Transverse colon (tissue), 4 donors: Measurements from ENCODE around the gene RAE1. TPM values are rescaled to one million over a fixed set of nuclear protein-coding genes. Genes with fewer than 3 reads are reported as not detected.

Source experiments
- DNase-seq: peaks from one replicate; pipeline ENCODE4 v3.0.0-alpha.2; 2019
- H3K27ac ChIP-seq, 4 donors: fragments of 200-600 bp; sonication (generic); 2 replicates each; pipeline ENCODE4 v1.5.1; 2016 to 2018; ENCODE audit warnings: inconsistent platforms in 4 of 4
- H3K27me3 ChIP-seq: fragments of 200-600 bp; sonication (generic); 2 replicates; pipeline ENCODE4 v1.5.1; 2017; ENCODE audit warnings: inconsistent platforms
- H3K36me3 ChIP-seq, 4 donors: fragments of 200-600 bp; sonication (generic); 2 replicates each; pipeline ENCODE4 v1.5.1; 2017 to 2019; ENCODE audit warnings: inconsistent platforms in 4 of 4
- H3K4me1 ChIP-seq, 4 donors: fragments of 200-600 bp; sonication (generic); 2 replicates each; pipeline ENCODE4 v1.5.1; 2017 to 2020; ENCODE audit warnings: inconsistent platforms in 4 of 4
- H3K4me3 ChIP-seq, 4 donors: fragments of 200-600 bp; sonication (generic); 1 replicate in 1 of 4; 2 replicates in 3 of 4; pipeline versions ENCODE4 v1.5.1 to v1.6.1; 2017 to 2019; ENCODE audit warnings: inconsistent platforms in 4 of 4
- H3K9me3 ChIP-seq, 2 donors: fragments of 200-600 bp; sonication (generic); 2 replicates each; pipeline ENCODE4 v1.5.1; 2017 to 2019; ENCODE audit warnings: inconsistent platforms in 2 of 2
- EP300 ChIP-seq: sonication (generic); formaldehyde crosslinking; IDR thresholded peaks from one replicate; pipeline ENCODE4 v1.6.1; 2017; ENCODE audit warnings: antibody characterized with exemption, low read depth
- POLR2A ChIP-seq: fragments of 450-650 bp; IDR thresholded peaks from one replicate; pipeline ENCODE4 v1.6.1; 2016; ENCODE audit warnings: antibody characterized with exemption, mild to moderate bottlenecking, moderate library complexity
- POLR2AphosphoS5 ChIP-seq, 3 donors: sonication (generic); formaldehyde crosslinking; IDR thresholded peaks; one replicate each; pipeline ENCODE4 v1.6.1; 2016; ENCODE audit warnings: antibody characterized with exemption in 3 of 3
- WGBS, 2 donors: methylation state at CpG; one replicate each; pipeline ENCODE4 v1.1.5; 2018; ENCODE audit warnings: low coverage in 1 of 2; 5-methylcytosine and 5-hydroxymethylcytosine counted together
- in situ Hi-C, 4 donors: fragments of 200-750 bp; cut with MboI; loops; one replicate each; pipeline versions ENCODE4 v1.15.0 to v1.15.1; 2017; ENCODE audit warnings: low sequenced_read_pairs in 3 of 4, low pct_ligation_motif_present in 1 of 4, low pct_unique_long_range_greater_than_20kb in 1 of 4
- intact Hi-C: fragments of 100-400 bp; cut with DNase I; formaldehyde crosslinking; loops from one replicate; pipeline ENCODE4 v1.15.1; 2023; ENCODE audit warnings: low total_unique reads
- total RNA-seq, 4 donors: library from RNA; depleted of rRNA; stranded (reverse); fragments of >200 nt; gene quantifications; one replicate each; pipeline ENCODE4 v1.1.0, GENCODE V29; 2016
- TF ChIP-seq, protein P1 (sequence below), 5 experiments: fragments of 200-600 bp in 3 of 5; fragments of 450-650 bp in 2 of 5; sonication (generic) in 3 of 5; IDR thresholded peaks; 1 replicate in 2 of 5; 2 replicates in 3 of 5; pipeline ENCODE4 v1.5.1; 2016 to 2017; ENCODE audit warnings: antibody characterized with exemption in 5 of 5, inconsistent platforms in 3 of 5, mild to moderate bottlenecking in 2 of 5, moderate library complexity in 1 of 5

RAE1 gene
- total RNA-seq, 4 donors from 2014 or later, result 5.6 to 29.9 (median 15.2) TPM

DNA sequence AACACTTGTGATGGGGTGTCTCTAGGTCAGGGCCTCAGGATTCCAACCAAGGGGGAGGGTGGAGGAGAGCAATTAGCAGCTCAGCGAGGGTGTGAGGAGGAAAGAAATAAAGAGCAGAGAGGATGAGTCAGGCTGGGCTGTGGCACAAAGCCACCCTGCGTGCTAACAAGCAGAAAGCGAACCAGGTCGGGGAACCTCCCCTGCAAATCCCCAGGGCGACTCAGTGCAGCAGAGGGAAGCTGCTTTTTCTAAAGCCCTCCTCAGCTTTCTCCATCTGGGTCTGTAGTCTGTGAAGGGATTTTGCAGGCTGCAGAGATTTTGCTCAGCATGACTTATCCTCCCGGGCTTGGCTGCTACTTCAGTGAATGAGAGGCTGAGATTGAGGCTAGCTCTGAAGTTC is 28.0 kb upstream of the RAE1 start:
- Histone ChIP-seq H3K4me1 (peaks cover 0 to 17% (median 0%) of the 10 kb centered on the region in 4 donors), H3K27ac (peak overlapping the region in 1 of 4 donors; percentile 13), H3K27me3 (no peaks in the 10 kb centered on the region), H3K4me3 (no peak overlapping the region), H3K36me3 (no peaks in the 10 kb centered on the region), H3K9me3 (no peaks in the 10 kb centered on the region)
- in situ Hi-C loops, result no loop called here
- 0 to 3% methylated on average over 1 to 6 of the region's 6 CpGs for WGBS, 2 donors
- TF ChIP-seq EP300 (no peak), POLR2AphosphoS5 (IDR thresholded peaks at IDR 0.05) (no peak), POLR2A (no peak)
- TF ChIP-seq, protein P1, sequence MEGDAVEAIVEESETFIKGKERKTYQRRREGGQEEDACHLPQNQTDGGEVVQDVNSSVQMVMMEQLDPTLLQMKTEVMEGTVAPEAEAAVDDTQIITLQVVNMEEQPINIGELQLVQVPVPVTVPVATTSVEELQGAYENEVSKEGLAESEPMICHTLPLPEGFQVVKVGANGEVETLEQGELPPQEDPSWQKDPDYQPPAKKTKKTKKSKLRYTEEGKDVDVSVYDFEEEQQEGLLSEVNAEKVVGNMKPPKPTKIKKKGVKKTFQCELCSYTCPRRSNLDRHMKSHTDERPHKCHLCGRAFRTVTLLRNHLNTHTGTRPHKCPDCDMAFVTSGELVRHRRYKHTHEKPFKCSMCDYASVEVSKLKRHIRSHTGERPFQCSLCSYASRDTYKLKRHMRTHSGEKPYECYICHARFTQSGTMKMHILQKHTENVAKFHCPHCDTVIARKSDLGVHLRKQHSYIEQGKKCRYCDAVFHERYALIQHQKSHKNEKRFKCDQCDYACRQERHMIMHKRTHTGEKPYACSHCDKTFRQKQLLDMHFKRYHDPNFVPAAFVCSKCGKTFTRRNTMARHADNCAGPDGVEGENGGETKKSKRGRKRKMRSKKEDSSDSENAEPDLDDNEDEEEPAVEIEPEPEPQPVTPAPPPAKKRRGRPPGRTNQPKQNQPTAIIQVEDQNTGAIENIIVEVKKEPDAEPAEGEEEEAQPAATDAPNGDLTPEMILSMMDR (IDR thresholded peaks at IDR 0.05), result no peak
- intact Hi-C loops, result no loop called here
- peak; percentile 18 for DNase-seq

DNA sequence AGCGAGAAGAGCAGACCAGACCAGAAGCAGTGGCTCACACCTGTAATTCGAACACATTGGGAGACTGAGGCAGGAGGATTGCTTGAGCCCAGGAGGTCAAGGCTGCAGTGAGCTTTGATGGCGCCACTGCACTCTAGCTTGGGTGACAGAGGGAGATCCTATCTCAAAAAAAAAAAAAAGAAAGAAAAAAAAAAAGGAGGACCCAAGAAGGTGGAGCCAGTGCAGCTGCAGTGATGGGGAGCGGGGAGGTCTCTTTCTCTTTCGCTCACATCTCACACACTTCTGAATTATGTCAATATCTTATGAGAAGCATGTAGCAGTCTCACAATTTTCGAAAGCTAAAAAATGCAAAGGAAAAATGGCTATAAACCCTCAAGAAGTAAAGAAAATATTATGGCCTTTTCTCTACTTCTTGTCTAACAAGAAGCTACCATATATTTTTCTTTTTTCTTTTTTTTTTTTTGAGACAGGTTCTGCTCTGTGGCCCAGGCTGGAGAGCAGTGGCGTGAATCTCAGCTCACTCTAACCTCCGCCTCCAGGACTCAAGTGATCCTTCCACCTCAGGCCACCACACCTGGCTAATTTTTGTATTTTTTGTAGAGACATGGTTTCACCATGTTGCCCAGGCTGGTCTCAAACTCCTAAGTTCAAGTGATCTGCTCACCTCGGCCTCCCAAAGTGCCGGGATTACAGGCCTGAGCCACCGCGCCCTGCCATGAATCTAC is 25.3 kb upstream of the RAE1 start:
- H3K27ac ChIP-seq, result no peak overlapping the region
- H3K9me3 ChIP-seq, result no peaks in the 10 kb centered on the region
- no peak for DNase-seq
- in situ Hi-C loops, result loop anchor here in 2 of 4 donors (25.0 kb wide), 1 partner anchor 763 kb away; no protein-coding TSS in a partner anchor
- intact Hi-C loops, result no loop called here
- no peaks in the 10 kb centered on the region for H3K36me3 ChIP-seq
- H3K4me1 ChIP-seq, result peaks cover 0 to 17% (median 0%) of the 10 kb centered on the region in 4 donors
- H3K4me3 ChIP-seq, result no peak overlapping the region
- no peak for TF ChIP-seq EP300
- TF ChIP-seq, protein P1 (IDR thresholded peaks at IDR 0.05), result no peak
- TF ChIP-seq POLR2A, result no peak
- TF ChIP-seq POLR2AphosphoS5 (IDR thresholded peaks at IDR 0.05), result no peak
- peaks cover 12% of the 10 kb centered on the region for H3K27me3 ChIP-seq
- WGBS, 2 donors, result 70 to 82% methylated on average over 9 to 12 of the region's 12 CpGs

DNA sequence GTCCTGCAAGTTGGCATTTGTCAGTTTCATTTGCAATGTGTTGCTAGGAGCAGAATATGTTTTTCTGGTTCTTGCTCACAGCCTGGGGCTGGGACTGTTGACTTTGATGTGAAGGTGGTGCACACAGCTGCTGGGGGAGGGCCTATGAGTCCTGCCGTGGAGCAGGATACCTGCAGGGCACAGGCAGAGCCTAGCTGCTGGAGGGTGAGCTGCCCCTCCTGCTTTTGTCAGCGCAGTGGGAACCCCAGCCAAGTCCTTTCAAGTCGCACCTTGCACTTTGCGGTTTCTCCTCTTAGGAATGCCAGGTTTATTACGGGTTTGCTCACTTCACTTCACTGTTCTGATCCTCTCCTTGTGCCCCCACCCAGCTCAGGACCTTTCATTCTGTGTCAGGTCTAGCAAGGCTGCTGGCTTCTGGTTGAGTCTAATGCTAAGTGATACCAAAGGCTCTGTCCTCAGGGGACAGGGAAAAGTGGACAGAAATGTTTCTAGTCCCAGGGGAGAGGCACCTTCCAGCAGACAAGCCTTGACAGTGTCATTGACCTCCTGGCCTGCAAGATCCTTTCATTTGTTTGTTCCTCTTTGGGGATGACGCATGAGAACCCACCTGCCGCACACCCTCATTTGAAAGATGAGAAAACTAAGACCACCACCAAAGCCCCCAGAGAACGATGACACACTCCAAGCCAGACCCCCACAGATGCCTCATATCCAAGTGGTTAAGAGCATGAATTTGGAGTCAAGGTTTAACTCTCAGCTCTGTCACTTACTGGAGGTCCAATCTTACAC is 24.2 kb upstream of the RAE1 start:
- no peak for TF ChIP-seq POLR2A
- TF ChIP-seq POLR2AphosphoS5 (IDR thresholded peaks at IDR 0.05), result no peak
- TF ChIP-seq EP300, result no peak
- no peak overlapping the region for H3K4me3 ChIP-seq
- intact Hi-C loops (no loop called here), in situ Hi-C loops (loop anchor here in 2 of 4 donors (25.0 kb wide), 1 partner anchor 765 kb away; no protein-coding TSS in a partner anchor)
- no peaks in the 10 kb centered on the region for H3K9me3 ChIP-seq
- H3K4me1 ChIP-seq, result peaks cover 0 to 17% (median 0%) of the 10 kb centered on the region in 4 donors
- peak; percentile 49 for DNase-seq
- no peak overlapping the region for H3K27ac ChIP-seq
- H3K36me3 ChIP-seq, result no peaks in the 10 kb centered on the region
- peaks cover 17% of the 10 kb centered on the region for H3K27me3 ChIP-seq
- 32% methylated on average over 8 of the region's 8 CpGs; no CpG with 5 or more reads in 1 of the 2 donors for WGBS, 2 donors

DNA sequence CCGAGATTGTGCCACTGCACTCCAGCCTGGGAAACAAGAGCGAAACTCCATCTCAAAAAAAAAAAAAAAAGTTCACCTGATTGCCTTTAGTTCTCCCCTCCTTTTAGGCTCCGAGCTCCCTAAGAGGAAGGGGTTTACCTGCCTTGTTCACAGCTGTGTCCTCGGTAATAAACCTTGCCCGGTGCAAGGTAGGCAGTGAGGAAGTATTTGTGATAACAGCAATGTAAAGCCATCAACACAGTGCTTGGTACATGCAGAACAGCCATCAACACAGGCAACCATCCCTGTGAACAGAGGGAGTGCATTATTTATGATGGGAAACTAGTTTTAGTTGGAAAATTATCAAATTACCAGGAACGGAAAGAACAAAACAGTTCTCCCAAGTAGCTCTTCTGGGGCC is 23.2 kb upstream of the RAE1 start:
- no peak for TF ChIP-seq EP300
- TF ChIP-seq POLR2A, result no peak
- intact Hi-C loops, result no loop called here
- DNase-seq, result no peak
- peaks cover 0 to 12% (median 0%) of the 10 kb centered on the region in 4 donors for H3K4me1 ChIP-seq
- peaks cover 24% of the 10 kb centered on the region for H3K27me3 ChIP-seq
- WGBS, 2 donors, result 46 to 48% methylated on average over 3 to 6 of the region's 6 CpGs
- no peaks in the 10 kb centered on the region for H3K36me3 ChIP-seq
- H3K27ac ChIP-seq, result no peak overlapping the region
- no peaks in the 10 kb centered on the region for H3K9me3 ChIP-seq
- in situ Hi-C loops, result loop anchor here in 2 of 4 donors (25.0 kb wide), 1 partner anchor 766 kb away; no protein-coding TSS in a partner anchor
- H3K4me3 ChIP-seq, result no peak overlapping the region
